ENCODE data around the gene DET1. TPM values are rescaled to one million over a fixed set of nuclear protein-coding genes. Genes with fewer than 3 reads are reported as not detected.

DET1 gene
- total RNA-seq, 1 donor from 2014 or later = 4.1 TPM

GRCh38 chr15:88506628-88507027 lies 39.9 kb downstream of the DET1 start:
- Mint-ChIP-seq H3K27ac (ENCODE audit: unreplicated experiment) (no peak overlapping the region), H3K4me1 (ENCODE audit: low read depth) (no peaks in the 10 kb centered on the region), H3K27me3 (ENCODE audit: low read depth) (no peaks in the 10 kb centered on the region), H3K9me3 (ENCODE audit: low read depth) (no peaks in the 10 kb centered on the region), H3K4me3 (ENCODE audit: unreplicated experiment) (no peak overlapping the region), H3K36me3 (ENCODE audit: low read depth) (peaks cover 25% of the 10 kb centered on the region)
- no peak for DNase-seq (ENCODE audit: low spot score)
- no peak for TF ChIP-seq CTCF (IDR thresholded peaks at IDR 0.05)

GRCh38 chr15:88505721-88506120 lies 40.8 kb downstream of the DET1 start:
- H3K36me3 Mint-ChIP-seq (ENCODE audit: low read depth) = peaks cover 17% of the 10 kb centered on the region
- no peak for DNase-seq (ENCODE audit: low spot score)
- no peaks in the 10 kb centered on the region for H3K9me3 Mint-ChIP-seq (ENCODE audit: low read depth)
- no peak overlapping the region for H3K27ac Mint-ChIP-seq (ENCODE audit: unreplicated experiment)
- H3K27me3 Mint-ChIP-seq (ENCODE audit: low read depth) = no peaks in the 10 kb centered on the region
- H3K4me1 Mint-ChIP-seq (ENCODE audit: low read depth) = no peaks in the 10 kb centered on the region
- TF ChIP-seq CTCF (IDR thresholded peaks at IDR 0.05) = no peak
- no peak overlapping the region for H3K4me3 Mint-ChIP-seq (ENCODE audit: unreplicated experiment)

GRCh38 chr15:88504445-88504844 lies 42.0 kb downstream of the DET1 start:
- Mint-ChIP-seq H3K27me3 (ENCODE audit: low read depth) (no peaks in the 10 kb centered on the region), H3K27ac (ENCODE audit: unreplicated experiment) (no peak overlapping the region), H3K36me3 (ENCODE audit: low read depth) (peaks cover 13% of the 10 kb centered on the region), H3K4me3 (ENCODE audit: unreplicated experiment) (no peak overlapping the region), H3K4me1 (ENCODE audit: low read depth) (no peaks in the 10 kb centered on the region), H3K9me3 (ENCODE audit: low read depth) (no peaks in the 10 kb centered on the region)
- no peak for DNase-seq (ENCODE audit: low spot score)
- TF ChIP-seq CTCF (IDR thresholded peaks at IDR 0.05) = no peak

GRCh38 chr15:88498996-88499395 lies 47.5 kb downstream of the DET1 start:
- H3K27ac Mint-ChIP-seq (ENCODE audit: unreplicated experiment) = peak overlapping the region; percentile 15

GRCh38 chr15:88497109-88497765 lies 49.2 kb downstream of the DET1 start:
- Mint-ChIP-seq H3K27ac (ENCODE audit: unreplicated experiment) (no peak overlapping the region), H3K36me3 (ENCODE audit: low read depth) (peaks cover 1% of the 10 kb centered on the region), H3K4me3 (ENCODE audit: unreplicated experiment) (no peak overlapping the region), H3K9me3 (ENCODE audit: low read depth) (no peaks in the 10 kb centered on the region), H3K4me1 (ENCODE audit: low read depth) (no peaks in the 10 kb centered on the region), H3K27me3 (ENCODE audit: low read depth) (no peaks in the 10 kb centered on the region)
- DNase-seq (ENCODE audit: low spot score) = no peak
- no peak for TF ChIP-seq CTCF (IDR thresholded peaks at IDR 0.05)

More at GRCh38 chr15:88498996-88499395, 47.5 kb downstream of the DET1 start:
- H3K36me3 Mint-ChIP-seq (ENCODE audit: low read depth) = peaks cover 2% of the 10 kb centered on the region
- TF ChIP-seq CTCF (IDR thresholded peaks at IDR 0.05) = no peak
- no peak for DNase-seq (ENCODE audit: low spot score)
- H3K4me3 Mint-ChIP-seq (ENCODE audit: unreplicated experiment) = no peak overlapping the region
- no peaks in the 10 kb centered on the region for H3K4me1 Mint-ChIP-seq (ENCODE audit: low read depth)
- no peaks in the 10 kb centered on the region for H3K9me3 Mint-ChIP-seq (ENCODE audit: low read depth)
- H3K27me3 Mint-ChIP-seq (ENCODE audit: low read depth) = no peaks in the 10 kb centered on the region

Measured in chondrocyte (in vitro differentiated cells).